ENCODE data around the gene CPED1. TPM values are rescaled to one million over a fixed set of nuclear protein-coding genes. Genes with fewer than 3 reads are reported as not detected.

The CPED1 gene
- total RNA-seq, 1 experiment from 2014 or later = 0.39 TPM

DNA sequence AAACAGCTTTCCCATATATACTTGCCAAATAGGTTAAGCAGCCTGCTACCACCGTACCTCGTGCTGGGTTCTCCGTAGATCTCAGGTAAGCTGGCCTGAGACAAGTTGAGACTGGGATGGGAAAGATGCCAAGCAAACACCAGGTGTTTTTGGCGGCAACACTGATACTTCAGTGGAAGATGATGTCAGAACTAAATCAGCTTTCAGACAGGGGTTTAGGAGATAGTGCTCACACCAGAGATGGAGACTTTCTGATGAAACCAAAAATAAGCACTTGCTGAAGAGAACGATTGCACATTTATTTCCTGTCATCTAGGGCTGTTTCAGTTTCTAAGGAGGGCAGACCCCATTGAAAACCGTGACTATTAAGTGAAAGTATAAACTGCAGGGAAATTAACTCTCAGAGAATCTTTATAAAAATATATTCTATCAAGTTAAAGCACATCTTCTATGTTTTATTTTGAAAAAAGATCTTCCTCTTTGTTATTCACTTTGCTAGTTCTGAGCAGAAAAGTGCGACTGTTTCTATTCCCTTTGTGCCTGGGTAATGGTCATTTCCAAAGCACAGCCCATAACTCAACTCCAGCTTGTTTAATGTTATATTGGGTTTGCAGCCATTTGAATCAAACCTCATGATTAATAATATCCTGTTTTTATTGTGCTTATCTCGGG lies 149.9 kb downstream of the CPED1 start:
- ChIA-PET POLR2A (no interaction called here), CTCF (no interaction called here)
- no peaks in the 10 kb centered on the region for H3K36me3 ChIP-seq (ENCODE audit: control insufficient read depth, insufficient read depth, low read length)
- BruUV-seq (replicated peaks) = no TSS peak
- TF ChIP-seq POLR2AphosphoS5 (IDR thresholded peaks at IDR 0.05; ENCODE audit: low read depth, low read length) (no peak), CTCF (IDR thresholded peaks at IDR 0.05) (no peak), TCF7L2 (IDR thresholded peaks at IDR 0.05; ENCODE audit: low read depth, low read length) (no peak), SIN3A (IDR thresholded peaks at IDR 0.05; ENCODE audit: borderline replicate concordance, insufficient read depth, low read depth, low read length) (no peak)
- TF ChIP-seq, protein P1, sequence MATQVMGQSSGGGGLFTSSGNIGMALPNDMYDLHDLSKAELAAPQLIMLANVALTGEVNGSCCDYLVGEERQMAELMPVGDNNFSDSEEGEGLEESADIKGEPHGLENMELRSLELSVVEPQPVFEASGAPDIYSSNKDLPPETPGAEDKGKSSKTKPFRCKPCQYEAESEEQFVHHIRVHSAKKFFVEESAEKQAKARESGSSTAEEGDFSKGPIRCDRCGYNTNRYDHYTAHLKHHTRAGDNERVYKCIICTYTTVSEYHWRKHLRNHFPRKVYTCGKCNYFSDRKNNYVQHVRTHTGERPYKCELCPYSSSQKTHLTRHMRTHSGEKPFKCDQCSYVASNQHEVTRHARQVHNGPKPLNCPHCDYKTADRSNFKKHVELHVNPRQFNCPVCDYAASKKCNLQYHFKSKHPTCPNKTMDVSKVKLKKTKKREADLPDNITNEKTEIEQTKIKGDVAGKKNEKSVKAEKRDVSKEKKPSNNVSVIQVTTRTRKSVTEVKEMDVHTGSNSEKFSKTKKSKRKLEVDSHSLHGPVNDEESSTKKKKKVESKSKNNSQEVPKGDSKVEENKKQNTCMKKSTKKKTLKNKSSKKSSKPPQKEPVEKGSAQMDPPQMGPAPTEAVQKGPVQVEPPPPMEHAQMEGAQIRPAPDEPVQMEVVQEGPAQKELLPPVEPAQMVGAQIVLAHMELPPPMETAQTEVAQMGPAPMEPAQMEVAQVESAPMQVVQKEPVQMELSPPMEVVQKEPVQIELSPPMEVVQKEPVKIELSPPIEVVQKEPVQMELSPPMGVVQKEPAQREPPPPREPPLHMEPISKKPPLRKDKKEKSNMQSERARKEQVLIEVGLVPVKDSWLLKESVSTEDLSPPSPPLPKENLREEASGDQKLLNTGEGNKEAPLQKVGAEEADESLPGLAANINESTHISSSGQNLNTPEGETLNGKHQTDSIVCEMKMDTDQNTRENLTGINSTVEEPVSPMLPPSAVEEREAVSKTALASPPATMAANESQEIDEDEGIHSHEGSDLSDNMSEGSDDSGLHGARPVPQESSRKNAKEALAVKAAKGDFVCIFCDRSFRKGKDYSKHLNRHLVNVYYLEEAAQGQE (IDR thresholded peaks at IDR 0.05; ENCODE audit: insufficient read depth in 1 of 2, low read depth in 2 of 2, low read length in 1 of 2) = no peak
- intact Hi-C loops (cut with micrococcal nuclease; ENCODE audit: unreplicated experiment) (no loop called here), in situ Hi-C loops (cut with HindIII; ENCODE audit: low pct_unique_long_range_greater_than_20kb, low sequenced_read_pairs) (no loop called here)
- no peaks in the 10 kb centered on the region for H3K27me3 ChIP-seq (ENCODE audit: control insufficient read depth, insufficient read depth, low read length)
- no peak overlapping the region for H3K27ac ChIP-seq (ENCODE audit: low read length)
- DNase-seq (ENCODE audit: low read depth, low spot score) = peak; percentile 15
- no peak for ATAC-seq
- H3K9me3 ChIP-seq (ENCODE audit: control insufficient read depth, insufficient read depth, low read depth, low read length) = no peaks in the 10 kb centered on the region
- peak overlapping the region in 1 of 2 experiments; percentile 29; a peak in 2 of 4 replicates for H3K4me3 ChIP-seq (ENCODE audit: low read depth in 2 of 2, low read length in 2 of 2)
- no peaks in the 10 kb centered on the region; the same call in 1 of the 2 replicates for H3K4me1 ChIP-seq (ENCODE audit: control insufficient read depth, insufficient read depth, low read length)

GRCh38 chr7:121139427-121139826 lies 150.9 kb downstream of the CPED1 start:
- Histone ChIP-seq H3K27me3 (ENCODE audit: control insufficient read depth, insufficient read depth, low read length) (no peaks in the 10 kb centered on the region), H3K4me1 (ENCODE audit: control insufficient read depth, insufficient read depth, low read length) (no peaks in the 10 kb centered on the region; the same call in 1 of the 2 replicates), H3K36me3 (ENCODE audit: control insufficient read depth, insufficient read depth, low read length) (no peaks in the 10 kb centered on the region), H3K4me3 (ENCODE audit: low read depth in 2 of 2, low read length in 2 of 2) (no peak overlapping the region), H3K27ac (ENCODE audit: low read length) (no peak overlapping the region), H3K9me3 (ENCODE audit: control insufficient read depth, insufficient read depth, low read depth, low read length) (no peaks in the 10 kb centered on the region)
- CTCF ChIA-PET = no interaction called here
- no TSS peak for BruUV-seq (replicated peaks)
- POLR2A ChIA-PET = no interaction called here
- no peak for TF ChIP-seq POLR2AphosphoS5 (IDR thresholded peaks at IDR 0.05; ENCODE audit: low read depth, low read length)
- TF ChIP-seq TCF7L2 (IDR thresholded peaks at IDR 0.05; ENCODE audit: low read depth, low read length) = no peak
- no peak for TF ChIP-seq CTCF (IDR thresholded peaks at IDR 0.05)
- TF ChIP-seq, protein P1 (IDR thresholded peaks at IDR 0.05; ENCODE audit: insufficient read depth in 1 of 2, low read depth in 2 of 2, low read length in 1 of 2) = no peak
- no peak for TF ChIP-seq SIN3A (IDR thresholded peaks at IDR 0.05; ENCODE audit: borderline replicate concordance, insufficient read depth, low read depth, low read length)
- intact Hi-C loops (cut with micrococcal nuclease; ENCODE audit: unreplicated experiment) = no loop called here
- ATAC-seq (no peak), DNase-seq (ENCODE audit: low read depth, low spot score) (no peak)
- in situ Hi-C loops (cut with HindIII; ENCODE audit: low pct_unique_long_range_greater_than_20kb, low sequenced_read_pairs) = no loop called here
